ENCODE measurements around the gene PRF1. TPM values are rescaled to one million over a fixed set of nuclear protein-coding genes. Genes with fewer than 3 reads are reported as not detected.
A peak's percentile ranks its signal among the peaks of the same experiment; 100 is the strongest.

PRF1 gene
- polyA plus RNA-seq, 1 donor (not counting 4 experiments of a cell fraction or from before 2014, with no cell fraction given), result not detected

DNA sequence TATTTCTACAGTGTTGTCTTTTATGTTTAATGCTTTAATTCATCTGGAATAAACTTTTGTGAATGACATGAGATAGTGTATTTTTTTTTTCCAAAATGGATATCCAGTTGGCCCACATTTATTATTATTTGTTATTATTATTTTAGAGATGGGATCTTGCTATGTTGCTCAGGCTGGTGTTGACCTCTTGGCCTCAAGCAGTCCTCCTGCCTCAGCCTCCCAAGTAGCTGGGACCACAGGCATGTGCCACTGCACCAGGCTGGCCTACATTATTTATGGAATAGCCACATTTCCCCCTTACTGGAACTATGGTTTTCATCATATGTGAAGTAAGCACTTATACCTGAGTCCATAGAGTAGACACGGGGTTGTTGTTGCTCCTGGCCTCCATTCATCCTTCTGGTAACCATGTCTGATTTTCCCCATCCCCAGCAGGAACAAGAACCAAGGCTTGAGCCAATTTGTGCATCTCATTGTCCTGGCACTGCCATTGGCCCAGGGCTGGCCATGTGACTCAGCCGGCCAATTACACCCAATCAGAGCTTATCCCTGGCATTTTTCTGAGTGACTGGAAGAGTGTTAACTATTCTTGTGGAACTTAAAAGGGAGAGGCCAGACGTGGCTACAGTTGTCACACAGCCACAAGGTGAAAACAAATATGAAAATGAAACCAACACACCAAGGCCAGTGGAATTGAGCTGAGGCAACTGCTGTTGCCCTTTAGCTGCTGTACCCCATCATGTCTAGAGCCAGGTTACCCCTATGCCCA is 23.1 kb downstream of the PRF1 start:
- FAIRE-seq (peak; percentile 41), DNase-seq (ENCODE audit: low read depth, low spot score) (no peak)
- no peak overlapping the region for H3K27ac ChIP-seq (ENCODE audit: control insufficient read depth, insufficient read depth, low read length)

DNA sequence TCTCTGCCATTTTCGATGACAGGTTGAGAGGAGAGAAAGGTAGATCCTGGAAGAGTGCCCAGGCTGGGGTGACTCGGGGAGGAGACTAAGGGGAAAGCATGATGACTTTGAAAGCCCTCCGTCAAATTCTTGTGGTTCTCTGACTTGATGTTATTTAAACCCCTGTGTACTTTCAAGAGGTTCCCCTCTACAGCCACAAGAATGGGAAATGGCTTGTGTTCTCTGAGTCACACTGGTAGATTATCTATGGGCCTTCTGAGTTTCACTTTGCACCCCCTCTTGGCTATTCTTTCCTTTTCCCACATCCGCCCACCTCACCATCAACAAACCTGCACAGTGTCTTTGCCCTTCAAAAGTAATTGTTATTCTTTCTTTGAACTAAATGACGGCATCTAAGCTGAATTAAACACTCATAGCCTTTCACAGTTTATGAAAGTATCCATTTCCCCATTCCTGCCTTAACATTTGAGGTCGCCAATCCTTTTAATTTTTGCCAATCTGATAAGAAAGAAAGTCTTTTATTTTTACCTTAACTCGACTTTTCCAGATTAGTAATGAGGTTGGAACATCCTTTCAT is 24.1 kb downstream of the PRF1 start:
- DNase-seq (ENCODE audit: low read depth, low spot score) (peak; percentile 90), FAIRE-seq (peak; percentile 89)
- no peaks in the 10 kb centered on the region for H3K79me2 ChIP-seq (ENCODE audit: control insufficient read depth, insufficient read depth, low read length)
- no peaks in the 10 kb centered on the region for H4K20me1 ChIP-seq (ENCODE audit: control insufficient read depth, extremely low read depth, insufficient read depth, low read length)
- H3K36me3 ChIP-seq (ENCODE audit: control insufficient read depth in 2 of 2, extremely low read depth in 1 of 2, insufficient read depth in 2 of 2, low read length in 2 of 2), result no peaks in the 10 kb centered on the region
- no peak overlapping the region for H2AFZ ChIP-seq (ENCODE audit: control insufficient read depth, low read length)
- H3K4me2 ChIP-seq (ENCODE audit: control insufficient read depth, extremely low read depth, insufficient read depth, low read depth, low read length), result peak overlapping the region; percentile 60
- no peak for TF ChIP-seq EZH2 (IDR thresholded peaks at IDR 0.05; ENCODE audit: low read length)
- TF ChIP-seq, protein P1, sequence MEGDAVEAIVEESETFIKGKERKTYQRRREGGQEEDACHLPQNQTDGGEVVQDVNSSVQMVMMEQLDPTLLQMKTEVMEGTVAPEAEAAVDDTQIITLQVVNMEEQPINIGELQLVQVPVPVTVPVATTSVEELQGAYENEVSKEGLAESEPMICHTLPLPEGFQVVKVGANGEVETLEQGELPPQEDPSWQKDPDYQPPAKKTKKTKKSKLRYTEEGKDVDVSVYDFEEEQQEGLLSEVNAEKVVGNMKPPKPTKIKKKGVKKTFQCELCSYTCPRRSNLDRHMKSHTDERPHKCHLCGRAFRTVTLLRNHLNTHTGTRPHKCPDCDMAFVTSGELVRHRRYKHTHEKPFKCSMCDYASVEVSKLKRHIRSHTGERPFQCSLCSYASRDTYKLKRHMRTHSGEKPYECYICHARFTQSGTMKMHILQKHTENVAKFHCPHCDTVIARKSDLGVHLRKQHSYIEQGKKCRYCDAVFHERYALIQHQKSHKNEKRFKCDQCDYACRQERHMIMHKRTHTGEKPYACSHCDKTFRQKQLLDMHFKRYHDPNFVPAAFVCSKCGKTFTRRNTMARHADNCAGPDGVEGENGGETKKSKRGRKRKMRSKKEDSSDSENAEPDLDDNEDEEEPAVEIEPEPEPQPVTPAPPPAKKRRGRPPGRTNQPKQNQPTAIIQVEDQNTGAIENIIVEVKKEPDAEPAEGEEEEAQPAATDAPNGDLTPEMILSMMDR (optimal IDR thresholded peaks at IDR 0.05 in 1 of 3, IDR thresholded peaks at IDR 0.05 in 1 of 3, conservative IDR thresholded peaks at IDR 0.05 in 1 of 3; ENCODE audit: extremely low read depth in 1 of 3, insufficient read depth in 2 of 3, low read length in 3 of 3), result no peak
- H3K4me3 ChIP-seq (ENCODE audit: control insufficient read depth in 2 of 3, extremely low read depth in 1 of 3, insufficient read depth in 2 of 3, low read depth in 1 of 3, low read length in 3 of 3), result peak overlapping the region in 1 of 3 experiments; percentile 28
- no peaks in the 10 kb centered on the region for H3K9me3 ChIP-seq (ENCODE audit: control insufficient read depth, low read depth, low read length)
- dilution Hi-C loops (cut with MboI; ENCODE audit: extremely low pct_ligation_motif_present, low sequenced_read_pairs), result no loop called here
- H3K4me1 ChIP-seq (ENCODE audit: control insufficient read depth, extremely low read depth, insufficient read depth, low read length), result peaks cover 45% of the 10 kb centered on the region
- peaks cover 3% of the 10 kb centered on the region for H3K9me1 ChIP-seq (ENCODE audit: control insufficient read depth, extremely low read depth, insufficient read depth, low read length)
- no peak overlapping the region for H3K9ac ChIP-seq (ENCODE audit: control insufficient read depth, extremely low read depth, insufficient read depth, low read length)
- H3K27ac ChIP-seq (ENCODE audit: control insufficient read depth, insufficient read depth, low read length), result peak overlapping the region; percentile 21
- peaks cover 3% of the 10 kb centered on the region for H3K27me3 ChIP-seq (ENCODE audit: control insufficient read depth, extremely low read depth, insufficient read depth, low read length)

More for the DNA sequence above, 23.1 kb downstream of the PRF1 start:
- H3K4me1 ChIP-seq (ENCODE audit: control insufficient read depth, extremely low read depth, insufficient read depth, low read length), result peaks cover 35% of the 10 kb centered on the region
- H3K9ac ChIP-seq (ENCODE audit: control insufficient read depth, extremely low read depth, insufficient read depth, low read length), result no peak overlapping the region
- H3K9me1 ChIP-seq (ENCODE audit: control insufficient read depth, extremely low read depth, insufficient read depth, low read length), result peaks cover 3% of the 10 kb centered on the region
- no peak overlapping the region for H2AFZ ChIP-seq (ENCODE audit: control insufficient read depth, low read length)
- H3K27me3 ChIP-seq (ENCODE audit: control insufficient read depth, extremely low read depth, insufficient read depth, low read length), result peaks cover 11% of the 10 kb centered on the region
- no peaks in the 10 kb centered on the region for H3K36me3 ChIP-seq (ENCODE audit: control insufficient read depth in 2 of 2, extremely low read depth in 1 of 2, insufficient read depth in 2 of 2, low read length in 2 of 2)
- dilution Hi-C loops (cut with MboI; ENCODE audit: extremely low pct_ligation_motif_present, low sequenced_read_pairs), result no loop called here
- TF ChIP-seq EZH2 (IDR thresholded peaks at IDR 0.05; ENCODE audit: low read length), result no peak
- TF ChIP-seq, protein P1 (optimal IDR thresholded peaks at IDR 0.05 in 1 of 3, IDR thresholded peaks at IDR 0.05 in 1 of 3, conservative IDR thresholded peaks at IDR 0.05 in 1 of 3; ENCODE audit: extremely low read depth in 1 of 3, insufficient read depth in 2 of 3, low read length in 3 of 3), result no peak
- H3K4me3 ChIP-seq (ENCODE audit: control insufficient read depth in 2 of 3, extremely low read depth in 1 of 3, insufficient read depth in 2 of 3, low read depth in 1 of 3, low read length in 3 of 3), result no peak overlapping the region
- no peak overlapping the region for H3K4me2 ChIP-seq (ENCODE audit: control insufficient read depth, extremely low read depth, insufficient read depth, low read depth, low read length)
- no peaks in the 10 kb centered on the region for H3K79me2 ChIP-seq (ENCODE audit: control insufficient read depth, insufficient read depth, low read length)
- H3K9me3 ChIP-seq (ENCODE audit: control insufficient read depth, low read depth, low read length), result no peaks in the 10 kb centered on the region
- H4K20me1 ChIP-seq (ENCODE audit: control insufficient read depth, extremely low read depth, insufficient read depth, low read length), result no peaks in the 10 kb centered on the region

Measured in keratinocyte (primary cell).